ENCODE measurements around the gene TBC1D10A. TPM values are rescaled to one million over a fixed set of nuclear protein-coding genes. Genes with fewer than 3 reads are reported as not detected.

The TBC1D10A gene
- total RNA-seq, 1 experiment from 2014 or later: 8.4 TPM

- no peak overlapping the region for H3K14ac ChIP-seq (ENCODE audit: insufficient read depth, low read length)
- no peak overlapping the region for H2BK20ac ChIP-seq (ENCODE audit: low read depth, low read length, poor library complexity, severe bottlenecking)
- H4K20me1 ChIP-seq (ENCODE audit: control insufficient read depth, insufficient read depth, insufficient read length): no peaks in the 10 kb centered on the region
- no peak overlapping the region for H2BK15ac ChIP-seq (ENCODE audit: low read depth, low read length)
- 0 out of 2 replicates have a peak, but pooled peaks cover 2% of the 10 kb centered on the region for H3K79me2 ChIP-seq (ENCODE audit: insufficient read depth, low read length)
- H3K4me1 Mint-ChIP-seq: no peaks in the 10 kb centered on the region
- no peak overlapping the region for H4K91ac ChIP-seq (ENCODE audit: insufficient read length, low read depth, low read length)
- no peak overlapping the region for H4K5ac ChIP-seq (ENCODE audit: insufficient read length, low read depth, low read length)
- no peak overlapping the region for H3K4me3 Mint-ChIP-seq
- no peak overlapping the region for H4K8ac ChIP-seq (replicated peaks; ENCODE audit: insufficient read length, low read depth, low read length)
- no CpG with 5 or more reads among the region's 4 CpGs for WGBS (ENCODE audit: extremely low coverage, insufficient read length, low lambda C conversion rate)
- no peaks in the 10 kb centered on the region for H3K27me3 ChIP-seq (ENCODE audit: insufficient read depth, low read length)
- H3K9me3 Mint-ChIP-seq: no peaks in the 10 kb centered on the region
- no peak overlapping the region for H2BK12ac ChIP-seq (ENCODE audit: insufficient read length, low read depth, low read length)
- H2BK5ac ChIP-seq (ENCODE audit: insufficient read length, low read length): no peak overlapping the region
- no peak for TF ChIP-seq CTCF (conservative IDR thresholded peaks at IDR 0.05)
- H3K56ac ChIP-seq (ENCODE audit: insufficient read length, low read depth, low read length): no peak overlapping the region
- no peak overlapping the region for H3K27ac Mint-ChIP-seq
- no peak for DNase-seq
- no peaks in the 10 kb centered on the region for H3K79me1 ChIP-seq (ENCODE audit: insufficient read depth, low read depth, low read length, poor library complexity, severe bottlenecking)
- H3K36me3 Mint-ChIP-seq (ENCODE audit: insufficient read depth in 1 of 3, low read depth in 3 of 3): peaks cover 53 to 88% (median 78%) of the 10 kb centered on the region in 3 experiments
- H3K9ac ChIP-seq (ENCODE audit: extremely low read depth, insufficient read length, low read length): no peak overlapping the region
- no peaks in the 10 kb centered on the region for H3K4me1 ChIP-seq (ENCODE audit: insufficient read depth, low read length)
- H3K23me2 ChIP-seq (ENCODE audit: insufficient read length, low read depth, low read length, poor library complexity, severe bottlenecking): no peaks in the 10 kb centered on the region
- H3T11ph ChIP-seq (ENCODE audit: low read length): no peak overlapping the region
- no peak overlapping the region for H3K18ac ChIP-seq (ENCODE audit: insufficient read length, low read depth, low read length)
- no peak overlapping the region for H3K23ac ChIP-seq (ENCODE audit: insufficient read length, low read depth, low read length)
- H3K4ac ChIP-seq (ENCODE audit: low read depth, low read length): no peak overlapping the region
- H3K9me3 ChIP-seq (ENCODE audit: control insufficient read depth, low read depth, low read length): no peaks in the 10 kb centered on the region
- H2AK5ac ChIP-seq (ENCODE audit: insufficient read length, low read length): no peak overlapping the region
- no peak overlapping the region for H3K4me2 ChIP-seq (ENCODE audit: insufficient read depth, insufficient read length, low read length)
- H2AFZ ChIP-seq (ENCODE audit: low read length): no peak overlapping the region
- no peaks in the 10 kb centered on the region for H3K27me3 Mint-ChIP-seq (ENCODE audit: low read depth)
- no peak overlapping the region for H3K27ac ChIP-seq (ENCODE audit: insufficient read length, low read depth, low read length)
- H2BK120ac ChIP-seq (ENCODE audit: low read depth, low read length, poor library complexity, severe bottlenecking): no peak overlapping the region
These were observed 7.9 kb upstream of the TBC1D10A start for GRCh38 chr22:30334646-30335045.

All from H9 (cell line).